GM19328 (cell line): Measurements from ENCODE around the gene ZNF672.
"Not testable (repeated sequence)": the region's sequence is repeated elsewhere in the genome, so short reads cannot be mapped to it uniquely, and the experiment has no call there.

Source experiments
- ATAC-seq: cut with Tn5 transposase; IDR thresholded peaks from one replicate; pipeline ENCODE4 v1.9.1; 2021; ENCODE audit warnings: mild to moderate bottlenecking, moderate library complexity; ENCODE audit not compliant: unreplicated experiment

The ZNF672 gene

GRCh38 chr1:248812736-248813425 lies 25.1 kb upstream of the ZNF672 start:
- no peak for ATAC-seq

GRCh38 chr1:248813546-248813945 lies 24.5 kb upstream of the ZNF672 start:
- ATAC-seq, result no peak

GRCh38 chr1:248814351-248814750 lies 23.7 kb upstream of the ZNF672 start:
- ATAC-seq, result no peak

GRCh38 chr1:248815407-248816034 lies 22.5 kb upstream of the ZNF672 start:
- no peak for ATAC-seq

GRCh38 chr1:248816042-248816851 lies 21.8 kb upstream of the ZNF672 start:
- no peak for ATAC-seq

- no peak for ATAC-seq
Measured at GRCh38 chr1:248817065-248817464, 21.0 kb upstream of the ZNF672 start.

- ATAC-seq, result peak; percentile 41
Measured at GRCh38 chr1:248818505-248819374, 19.3 kb upstream of the ZNF672 start.

- no peak for ATAC-seq
Measured at GRCh38 chr1:248820041-248820585, 17.9 kb upstream of the ZNF672 start.

GRCh38 chr1:248821101-248821500 lies 16.9 kb upstream of the ZNF672 start:
- ATAC-seq, result no peak

GRCh38 chr1:248821641-248822040 lies 16.4 kb upstream of the ZNF672 start:
- ATAC-seq, result no peak

GRCh38 chr1:248822148-248823032 lies 15.6 kb upstream of the ZNF672 start:
- peak; percentile 20 for ATAC-seq

GRCh38 chr1:248823517-248824001 lies 14.5 kb upstream of the ZNF672 start:
- no peak for ATAC-seq

- no peak for ATAC-seq
Measured at GRCh38 chr1:248824301-248824700, 13.7 kb upstream of the ZNF672 start.

GRCh38 chr1:248824701-248825100 lies 13.3 kb upstream of the ZNF672 start:
- no peak for ATAC-seq

- no peak for ATAC-seq
Measured at GRCh38 chr1:248825136-248825535, 12.9 kb upstream of the ZNF672 start.

- no peak for ATAC-seq
Measured at GRCh38 chr1:248825573-248825908, 12.5 kb upstream of the ZNF672 start.

GRCh38 chr1:248825909-248826760 lies 11.9 kb upstream of the ZNF672 start, which contains the start of gene SH3BP5L:
Gene SH3BP5L (minus strand): TSS chr1:248825915. CDS start chr1:248824935, 980 bp downstream.
- ATAC-seq, result peak; percentile 85

GRCh38 chr1:248828845-248829244 lies 9.2 kb upstream of the ZNF672 start:
- no peak for ATAC-seq

- not testable (repeated sequence) for ATAC-seq
Measured at GRCh38 chr1:248830718-248831017, 7.4 kb upstream of the ZNF672 start.
